ENCODE data around the gene FBN1.

FBN1 gene

DNA sequence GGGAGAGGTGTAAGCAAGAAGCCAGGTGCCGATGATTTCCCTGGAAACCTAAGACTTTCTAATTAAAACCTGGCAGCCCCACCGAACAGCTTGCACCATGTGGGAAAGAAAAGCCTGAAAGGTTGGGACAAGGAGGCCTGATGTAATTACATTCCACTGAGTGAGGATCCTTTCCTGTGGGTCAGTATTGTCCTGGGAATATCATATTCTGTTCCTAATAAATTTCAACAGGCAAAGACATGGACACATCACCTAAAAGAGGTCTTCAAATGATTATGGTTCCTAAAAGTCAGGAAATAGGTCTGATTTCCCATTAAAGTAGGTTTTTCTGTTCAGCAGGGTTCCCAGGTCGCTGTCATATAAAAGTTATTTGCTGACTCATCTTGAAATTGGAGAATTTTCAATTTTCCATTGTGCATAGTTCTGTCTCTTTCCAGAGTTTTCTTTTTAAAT is 255.8 kb downstream of the FBN1 start:
- H3K9me3 Mint-ChIP-seq: no peaks in the 10 kb centered on the region
- H3K27ac Mint-ChIP-seq: no peak overlapping the region
- DNase-seq (ENCODE audit: low spot score): no peak
- H3K27me3 Mint-ChIP-seq (ENCODE audit: low read depth): peaks cover 6% of the 10 kb centered on the region
- no peaks in the 10 kb centered on the region for H3K4me1 Mint-ChIP-seq (ENCODE audit: low read depth)
- H3K4me3 Mint-ChIP-seq: no peak overlapping the region
- no peaks in the 10 kb centered on the region for H3K36me3 Mint-ChIP-seq (ENCODE audit: low read depth)

DNA sequence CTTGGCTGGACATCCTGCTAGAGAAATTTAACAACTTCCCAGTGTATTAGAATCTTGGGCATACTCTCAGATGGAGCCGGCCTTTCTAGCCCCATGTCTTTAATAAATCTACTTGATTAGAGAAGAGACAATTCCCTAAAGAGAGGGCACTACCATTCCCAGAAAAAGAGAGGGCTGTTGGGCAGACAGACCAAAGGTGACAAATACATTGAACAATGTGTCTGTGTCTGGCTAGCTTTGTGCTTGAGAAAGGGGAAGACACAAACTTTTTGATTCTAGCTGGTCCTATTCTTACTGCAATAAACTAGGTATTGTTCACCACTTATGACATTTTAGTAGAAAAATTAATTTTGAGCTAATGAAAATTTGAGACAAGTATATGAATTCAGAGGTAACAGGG is 256.6 kb downstream of the FBN1 start:
- no peak for DNase-seq (ENCODE audit: low spot score)
- no peaks in the 10 kb centered on the region for H3K9me3 Mint-ChIP-seq
- H3K27ac Mint-ChIP-seq: no peak overlapping the region
- no peaks in the 10 kb centered on the region for H3K36me3 Mint-ChIP-seq (ENCODE audit: low read depth)
- H3K4me1 Mint-ChIP-seq (ENCODE audit: low read depth): no peaks in the 10 kb centered on the region
- H3K27me3 Mint-ChIP-seq (ENCODE audit: low read depth): peaks cover 6% of the 10 kb centered on the region
- H3K4me3 Mint-ChIP-seq: no peak overlapping the region

DNA sequence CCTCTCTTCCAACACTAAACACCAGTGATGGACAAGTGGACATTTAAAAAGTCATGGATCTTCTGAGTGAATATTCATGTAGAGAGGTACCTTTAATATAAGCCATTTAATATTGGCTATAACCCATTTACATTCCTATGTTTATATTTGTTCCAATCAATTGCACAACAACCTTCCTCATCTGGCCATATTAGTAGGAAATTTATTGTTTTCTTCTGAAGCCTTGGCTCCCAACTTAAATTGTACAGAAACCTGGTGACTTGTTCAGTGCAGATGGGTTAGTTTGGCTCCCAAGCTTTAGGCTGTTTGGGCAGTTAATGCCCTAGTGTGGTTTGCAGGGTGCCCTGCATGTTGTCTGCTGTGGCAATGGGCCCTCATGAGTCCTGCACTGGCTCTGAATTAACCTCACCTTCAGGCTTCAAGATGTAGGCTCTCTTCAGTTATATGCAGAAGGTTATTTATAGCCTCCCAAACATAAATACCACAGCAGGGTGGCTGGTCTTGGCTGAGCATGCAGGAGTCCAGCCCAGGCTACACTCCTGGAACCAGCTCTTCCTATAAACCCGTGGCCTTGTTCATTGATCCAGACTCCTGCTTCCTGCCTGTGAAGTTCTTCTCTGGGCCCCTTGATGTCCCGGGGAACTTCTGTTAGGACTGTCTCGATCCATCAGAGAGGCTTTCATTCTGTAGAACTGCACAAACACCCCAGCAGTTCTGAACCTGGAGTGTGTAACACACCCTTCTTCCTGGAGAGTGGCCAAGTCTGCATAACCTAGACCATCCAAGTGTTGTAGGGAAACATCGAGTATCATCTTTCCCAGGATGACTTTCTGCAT is 257.3 kb downstream of the FBN1 start:
- Mint-ChIP-seq H3K4me3 (no peak overlapping the region), H3K27ac (no peak overlapping the region), H3K36me3 (ENCODE audit: low read depth) (no peaks in the 10 kb centered on the region), H3K9me3 (no peaks in the 10 kb centered on the region), H3K27me3 (ENCODE audit: low read depth) (peaks cover 11% of the 10 kb centered on the region), H3K4me1 (ENCODE audit: low read depth) (no peaks in the 10 kb centered on the region)
- DNase-seq (ENCODE audit: low spot score): no peak

DNA sequence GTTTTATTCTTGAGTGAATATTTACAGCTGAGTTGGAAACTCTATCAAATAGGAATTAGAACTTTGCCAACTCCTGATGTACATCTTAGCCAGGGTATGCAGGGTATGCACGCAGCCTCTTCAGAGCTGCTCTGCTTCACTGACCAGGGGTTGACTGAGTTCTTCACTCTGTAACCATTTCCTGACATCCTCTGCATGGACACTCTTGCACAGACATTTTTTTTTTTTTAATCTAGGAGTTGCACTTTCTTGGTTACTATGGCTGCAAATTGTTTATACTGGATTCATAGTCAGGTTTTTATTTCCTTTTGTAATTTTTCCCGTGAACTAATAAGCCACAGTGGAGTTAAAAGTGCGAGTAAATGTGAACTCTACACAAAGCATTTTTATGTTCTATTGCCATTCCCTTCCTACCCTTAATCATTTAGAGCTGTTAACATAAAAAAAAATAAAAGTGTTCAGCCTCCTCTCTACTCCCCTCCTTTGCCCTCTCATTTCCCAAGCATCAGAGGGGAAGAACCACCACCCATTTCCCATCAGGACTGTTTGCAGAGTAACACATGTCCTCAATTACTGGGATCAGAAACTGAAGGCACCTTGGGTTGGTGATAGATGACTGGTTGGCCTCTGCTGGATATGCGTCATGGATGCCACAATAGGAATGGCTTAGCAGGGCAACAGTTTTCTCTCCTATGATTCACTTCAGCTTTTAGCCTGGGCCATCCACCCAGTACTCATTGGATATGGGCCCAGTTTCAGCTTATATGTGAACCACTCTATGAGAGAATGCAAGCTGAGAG is 260.3 kb downstream of the FBN1 start:
- no peak overlapping the region for H3K4me3 Mint-ChIP-seq
- no peak overlapping the region for H3K27ac Mint-ChIP-seq
- no peaks in the 10 kb centered on the region for H3K36me3 Mint-ChIP-seq (ENCODE audit: low read depth)
- peaks cover 11% of the 10 kb centered on the region for H3K27me3 Mint-ChIP-seq (ENCODE audit: low read depth)
- H3K9me3 Mint-ChIP-seq: no peaks in the 10 kb centered on the region
- H3K4me1 Mint-ChIP-seq (ENCODE audit: low read depth): no peaks in the 10 kb centered on the region
- no peak for DNase-seq (ENCODE audit: low spot score)

DNA sequence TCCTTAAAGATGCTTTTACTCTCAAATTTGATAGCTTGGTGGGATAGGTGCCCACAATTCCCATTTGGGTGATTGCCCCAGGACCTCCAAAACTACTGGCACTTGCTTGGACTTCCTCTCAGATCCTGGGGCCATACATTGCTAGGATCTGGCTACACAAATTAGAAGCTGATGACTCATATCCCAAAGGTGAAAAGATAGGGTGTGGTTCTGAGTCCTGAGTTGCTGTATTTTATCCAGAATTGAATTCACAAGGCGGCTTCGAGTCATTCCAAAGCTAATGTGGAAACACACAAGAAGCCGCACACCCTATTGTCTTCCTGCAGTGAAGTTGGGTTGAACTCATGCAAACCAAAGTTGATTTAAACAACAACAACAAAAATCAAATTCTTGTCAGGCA is 260.9 kb downstream of the FBN1 start:
- Mint-ChIP-seq H3K4me3 (no peak overlapping the region), H3K27me3 (ENCODE audit: low read depth) (peaks cover 13% of the 10 kb centered on the region), H3K4me1 (ENCODE audit: low read depth) (no peaks in the 10 kb centered on the region), H3K9me3 (no peaks in the 10 kb centered on the region), H3K36me3 (ENCODE audit: low read depth) (no peaks in the 10 kb centered on the region), H3K27ac (no peak overlapping the region)
- no peak for DNase-seq (ENCODE audit: low spot score)

- H3K36me3 Mint-ChIP-seq (ENCODE audit: low read depth): no peaks in the 10 kb centered on the region
- no peaks in the 10 kb centered on the region for H3K4me1 Mint-ChIP-seq (ENCODE audit: low read depth)
- peaks cover 9% of the 10 kb centered on the region for H3K27me3 Mint-ChIP-seq (ENCODE audit: low read depth)
- no peak for DNase-seq (ENCODE audit: low spot score)
- H3K27ac Mint-ChIP-seq: no peak overlapping the region
- no peaks in the 10 kb centered on the region for H3K9me3 Mint-ChIP-seq
- no peak overlapping the region for H3K4me3 Mint-ChIP-seq
Observed at GRCh38 chr15:48383031-48383430, 262.5 kb downstream of the FBN1 start.

- H3K36me3 Mint-ChIP-seq (ENCODE audit: low read depth): no peaks in the 10 kb centered on the region
- peaks cover 3% of the 10 kb centered on the region for H3K9me3 Mint-ChIP-seq
- DNase-seq (ENCODE audit: low spot score): no peak
- H3K4me1 Mint-ChIP-seq (ENCODE audit: low read depth): no peaks in the 10 kb centered on the region
- no peak overlapping the region for H3K4me3 Mint-ChIP-seq
- peaks cover 7% of the 10 kb centered on the region for H3K27me3 Mint-ChIP-seq (ENCODE audit: low read depth)
- H3K27ac Mint-ChIP-seq: no peak overlapping the region
Observed at GRCh38 chr15:48381861-48382260, 263.6 kb downstream of the FBN1 start.

GRCh38 chr15:48380198-48380597 is 265.3 kb downstream of the FBN1 start:
- DNase-seq (ENCODE audit: low spot score): no peak
- no peaks in the 10 kb centered on the region for H3K36me3 Mint-ChIP-seq (ENCODE audit: low read depth)
- H3K27ac Mint-ChIP-seq: no peak overlapping the region
- peaks cover 11% of the 10 kb centered on the region for H3K27me3 Mint-ChIP-seq (ENCODE audit: low read depth)
- no peaks in the 10 kb centered on the region for H3K4me1 Mint-ChIP-seq (ENCODE audit: low read depth)
- peaks cover 3% of the 10 kb centered on the region for H3K9me3 Mint-ChIP-seq
- no peak overlapping the region for H3K4me3 Mint-ChIP-seq

DNA sequence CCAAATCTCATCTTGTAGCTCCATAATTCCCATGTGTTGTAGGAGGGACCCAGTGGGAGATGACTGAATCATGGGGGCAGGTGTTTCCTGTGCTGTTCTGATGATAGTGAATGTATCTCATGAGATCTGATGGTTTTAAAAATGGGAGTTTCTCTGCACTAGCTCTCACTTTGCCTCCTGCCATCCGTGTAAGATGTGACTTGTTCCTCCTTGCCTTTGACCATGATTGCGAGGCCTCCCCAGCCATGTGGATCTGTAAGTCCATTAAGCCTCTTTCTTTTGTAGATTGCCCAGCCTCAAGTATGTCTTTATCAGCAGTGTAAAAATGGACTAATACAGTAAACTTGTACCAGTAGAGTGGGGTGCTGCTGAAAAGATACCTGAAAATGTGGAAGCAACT is 269.7 kb downstream of the FBN1 start:
- Mint-ChIP-seq H3K27me3 (ENCODE audit: low read depth) (peaks cover 12% of the 10 kb centered on the region), H3K9me3 (peaks cover 3% of the 10 kb centered on the region)
- DNase-seq (ENCODE audit: low spot score): no peak

GRCh38 chr15:48374472-48374871 is 271.0 kb downstream of the FBN1 start:
- no peak for DNase-seq (ENCODE audit: low spot score)
- Mint-ChIP-seq H3K9me3 (peaks cover 3% of the 10 kb centered on the region), H3K27ac (no peak overlapping the region), H3K27me3 (ENCODE audit: low read depth) (peaks cover 9% of the 10 kb centered on the region), H3K36me3 (ENCODE audit: low read depth) (no peaks in the 10 kb centered on the region), H3K4me3 (no peak overlapping the region), H3K4me1 (ENCODE audit: low read depth) (no peaks in the 10 kb centered on the region)

More for the DNA sequence above, 269.7 kb downstream of the FBN1 start:
- Mint-ChIP-seq H3K27ac (no peak overlapping the region), H3K4me1 (ENCODE audit: low read depth) (no peaks in the 10 kb centered on the region), H3K36me3 (ENCODE audit: low read depth) (no peaks in the 10 kb centered on the region), H3K4me3 (no peak overlapping the region)

- no peak for DNase-seq (ENCODE audit: low spot score)
- H3K4me3 Mint-ChIP-seq: no peak overlapping the region
- no peaks in the 10 kb centered on the region for H3K36me3 Mint-ChIP-seq (ENCODE audit: low read depth)
- H3K27ac Mint-ChIP-seq: no peak overlapping the region
- H3K4me1 Mint-ChIP-seq (ENCODE audit: low read depth): no peaks in the 10 kb centered on the region
- H3K9me3 Mint-ChIP-seq: peaks cover 3% of the 10 kb centered on the region
- H3K27me3 Mint-ChIP-seq (ENCODE audit: low read depth): peaks cover 9% of the 10 kb centered on the region
Observed at GRCh38 chr15:48373821-48374451, 271.6 kb downstream of the FBN1 start.

DNA sequence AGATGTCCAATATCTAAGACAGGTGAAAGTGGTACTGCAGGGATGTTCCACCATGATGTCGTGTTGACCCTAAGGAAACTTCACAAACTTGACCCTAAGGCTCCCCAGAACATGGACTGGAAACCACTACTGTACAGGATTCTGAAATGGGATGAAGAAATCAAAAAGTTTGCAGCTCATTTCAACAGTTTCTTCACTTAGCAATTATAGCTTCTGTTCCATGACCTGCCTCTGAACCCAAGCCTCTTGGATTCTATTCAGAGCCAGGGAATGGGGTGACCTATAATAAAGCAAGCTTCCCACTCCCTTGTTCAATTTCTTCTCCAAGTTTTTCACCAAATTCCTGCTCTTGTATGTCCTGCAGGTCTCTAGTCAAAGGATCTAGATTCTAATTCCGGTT is 273.5 kb downstream of the FBN1 start:
- no peak overlapping the region for H3K27ac Mint-ChIP-seq
- H3K4me1 Mint-ChIP-seq (ENCODE audit: low read depth): no peaks in the 10 kb centered on the region
- H3K36me3 Mint-ChIP-seq (ENCODE audit: low read depth): no peaks in the 10 kb centered on the region
- H3K4me3 Mint-ChIP-seq: no peak overlapping the region
- no peak for DNase-seq (ENCODE audit: low spot score)
- no peaks in the 10 kb centered on the region for H3K9me3 Mint-ChIP-seq
- peaks cover 9% of the 10 kb centered on the region for H3K27me3 Mint-ChIP-seq (ENCODE audit: low read depth)

- Mint-ChIP-seq H3K4me1 (ENCODE audit: low read depth) (no peaks in the 10 kb centered on the region), H3K27ac (no peak overlapping the region), H3K9me3 (no peaks in the 10 kb centered on the region), H3K27me3 (ENCODE audit: low read depth) (peaks cover 9% of the 10 kb centered on the region), H3K36me3 (ENCODE audit: low read depth) (no peaks in the 10 kb centered on the region), H3K4me3 (no peak overlapping the region)
- no peak for DNase-seq (ENCODE audit: low spot score)
Observed at GRCh38 chr15:48371550-48371949, 274.0 kb downstream of the FBN1 start.

- H3K4me3 Mint-ChIP-seq: no peak overlapping the region
- H3K9me3 Mint-ChIP-seq: no peaks in the 10 kb centered on the region
- H3K4me1 Mint-ChIP-seq (ENCODE audit: low read depth): no peaks in the 10 kb centered on the region
- DNase-seq (ENCODE audit: low spot score): no peak
- peaks cover 6% of the 10 kb centered on the region for H3K27me3 Mint-ChIP-seq (ENCODE audit: low read depth)
- no peak overlapping the region for H3K27ac Mint-ChIP-seq
- no peaks in the 10 kb centered on the region for H3K36me3 Mint-ChIP-seq (ENCODE audit: low read depth)
Observed at GRCh38 chr15:48370460-48370859, 275.0 kb downstream of the FBN1 start.
